Ovary (tissue), 9 donors: ENCODE measurements around the gene DIPK1B. TPM values are rescaled to one million over a fixed set of nuclear protein-coding genes. Genes with fewer than 3 reads are reported as not detected.

Experiments used
- DNase-seq, 5 donors: peaks; one replicate each; pipeline ENCODE4 v3.0.0-alpha.2; 2019 to 2020
- H3K27ac ChIP-seq, 2 donors: fragments of 200-600 bp; one replicate each; pipeline versions ENCODE4 v1.5.1 to v1.8.0; 2019 to 2022
- H3K27me3 ChIP-seq: fragments of 200-600 bp; one replicate; pipeline ENCODE4 v1.8.0; 2022
- H3K36me3 ChIP-seq: fragments of 200-600 bp; sonication (generic); one replicate; pipeline ENCODE4 v1.5.1; 2019
- H3K4me1 ChIP-seq: one replicate; pipeline ENCODE4 v1.8.1; 2013; ENCODE audit warnings: mild to moderate bottlenecking, moderate library complexity; ENCODE audit not compliant: insufficient read depth
- H3K4me3 ChIP-seq: fragments of 200-600 bp; sonication (generic); one replicate; pipeline ENCODE4 v1.5.1; 2017
- H3K9me3 ChIP-seq, 2 donors: fragments of 200-600 bp in 1 of 2; sonication (generic) in 1 of 2; one replicate each; pipeline versions ENCODE4 v1.5.1 to v1.8.1; 2013 to 2019; ENCODE audit warnings: mild to moderate bottlenecking in 1 of 2, moderate library complexity in 1 of 2
- CTCF ChIP-seq, 3 donors: fragments of 450-650 bp in 2 of 3; fragments of 200-600 bp in 1 of 3; IDR thresholded peaks; one replicate each; pipeline versions ENCODE4 v1.5.1 to v1.8.0; 2016 to 2022; ENCODE audit warnings: antibody characterized with exemption in 3 of 3, mild to moderate bottlenecking in 1 of 3
- EP300 ChIP-seq: sonication (generic); formaldehyde crosslinking; IDR thresholded peaks from one replicate; pipeline ENCODE4 v1.6.1; 2017; ENCODE audit warnings: antibody characterized with exemption
- POLR2A ChIP-seq: fragments of 450-650 bp; IDR thresholded peaks from one replicate; pipeline ENCODE4 v1.6.1; 2017; ENCODE audit warnings: antibody characterized with exemption, mild to moderate bottlenecking, moderate library complexity
- WGBS, 3 donors: extraction: QIAGEN DNeasy Blood & Tissue Kit in 1 of 3; methylation state at CpG; one replicate each; pipeline versions ENCODE4 v1.1.5 to v1.1.7; 2013 to 2017; 5-methylcytosine and 5-hydroxymethylcytosine counted together
- intact Hi-C, 4 donors: fragments of 100-400 bp; cut with DNase I; formaldehyde crosslinking; loops; one replicate each; pipeline versions ENCODE4 v1.11.0 to v1.15.1; 2022 to 2023
- polyA plus RNA-seq, 2 donors: library from polyadenylated mRNA; stranded (reverse); fragments of 200-250 nt in 1 of 2; fragments of 350-450 nt in 1 of 2; fragmentation: Illumina TruSeq in 1 of 2; extraction: RNeasy Lipid Tissue Mini Kit (QIAGEN cat#74804) in 1 of 2; gene quantifications; one replicate each; pipeline ENCODE4 v1.2.3, GENCODE V29; 2013 to 2014
- total RNA-seq, 7 donors: library from RNA; depleted of rRNA in 2 of 7; stranded (reverse); fragments of >200 nt in 2 of 7; fragmentation: NEBNext Ultra II Directional in 3 of 7; extraction: Animal tissue kit (Norgen Biotek cat#: 25700) in 3 of 7; gene quantifications; one replicate each; pipeline versions ENCODE4 v1.1.0 to v1.2.4, GENCODE V29; 2016 to 2023
- donor health status: DM: no; HTN: no; CAD: no; lungs with moderate emphysema.
- donor health status: DM: no; HTN: no; CAD: no.
- donor health status: Bipolar disorder and iron deficiency.
- donor health status: DM: yes; HTN: yes; CAD: no.
- donor health status: DM: no; HTN: no; CAD: no.
- donor health status: DM: yes; HTN: yes; CAD: no.

DIPK1B gene
- total and polyA plus RNA-seq, 9 donors = 2.9 to 23.4 (median 13.1) TPM

DNA sequence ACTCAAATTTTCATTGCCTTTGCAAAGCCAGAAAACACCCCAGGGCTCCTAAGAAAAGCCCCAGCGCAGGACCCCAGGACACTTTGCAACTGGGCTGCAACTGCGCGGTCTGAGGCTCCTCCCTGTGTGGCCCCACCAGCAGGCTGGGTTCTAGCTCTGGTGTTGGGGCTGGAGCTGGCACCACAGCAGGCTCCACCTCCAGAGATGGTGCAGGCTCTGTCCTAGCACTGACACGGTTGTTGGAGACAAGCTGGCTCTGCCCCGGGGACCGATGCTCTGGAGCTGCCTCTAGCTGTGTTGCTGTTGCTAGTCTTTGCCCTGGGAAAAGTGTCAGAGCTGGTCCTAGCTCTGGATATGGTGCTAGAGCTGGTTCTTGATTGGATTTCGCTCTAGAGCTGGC is 16.8 kb downstream of the DIPK1B start:
- intact Hi-C loops = no loop called here
- 83 to 86% (median 84%) methylated on average over 7 of the region's 7 CpGs for WGBS, 3 donors
- TF ChIP-seq CTCF (IDR thresholded peaks at IDR 0.05) = no peak
- Histone ChIP-seq H3K36me3 (no peaks in the 10 kb centered on the region), H3K9me3 (no peaks in the 10 kb centered on the region), H3K4me3 (peak overlapping the region; percentile 68), H3K27me3 (no peaks in the 10 kb centered on the region), H3K4me1 (peaks cover 15% of the 10 kb centered on the region), H3K27ac (no peak overlapping the region)
- no peak for DNase-seq

- Histone ChIP-seq H3K4me3 (no peak overlapping the region), H3K4me1 (peaks cover 15% of the 10 kb centered on the region), H3K27me3 (no peaks in the 10 kb centered on the region), H3K9me3 (no peaks in the 10 kb centered on the region), H3K36me3 (no peaks in the 10 kb centered on the region), H3K27ac (no peak overlapping the region)
- DNase-seq = no peak
- TF ChIP-seq CTCF (IDR thresholded peaks at IDR 0.05) (no peak), POLR2A (no peak), EP300 (no peak)
- WGBS, 3 donors = 85 to 92% (median 91%) methylated on average over 8 of the region's 8 CpGs
- intact Hi-C loops = no loop called here
These were observed 17.6 kb downstream of the DIPK1B start for GRCh38 chr9:136729926-136730325.

DNA sequence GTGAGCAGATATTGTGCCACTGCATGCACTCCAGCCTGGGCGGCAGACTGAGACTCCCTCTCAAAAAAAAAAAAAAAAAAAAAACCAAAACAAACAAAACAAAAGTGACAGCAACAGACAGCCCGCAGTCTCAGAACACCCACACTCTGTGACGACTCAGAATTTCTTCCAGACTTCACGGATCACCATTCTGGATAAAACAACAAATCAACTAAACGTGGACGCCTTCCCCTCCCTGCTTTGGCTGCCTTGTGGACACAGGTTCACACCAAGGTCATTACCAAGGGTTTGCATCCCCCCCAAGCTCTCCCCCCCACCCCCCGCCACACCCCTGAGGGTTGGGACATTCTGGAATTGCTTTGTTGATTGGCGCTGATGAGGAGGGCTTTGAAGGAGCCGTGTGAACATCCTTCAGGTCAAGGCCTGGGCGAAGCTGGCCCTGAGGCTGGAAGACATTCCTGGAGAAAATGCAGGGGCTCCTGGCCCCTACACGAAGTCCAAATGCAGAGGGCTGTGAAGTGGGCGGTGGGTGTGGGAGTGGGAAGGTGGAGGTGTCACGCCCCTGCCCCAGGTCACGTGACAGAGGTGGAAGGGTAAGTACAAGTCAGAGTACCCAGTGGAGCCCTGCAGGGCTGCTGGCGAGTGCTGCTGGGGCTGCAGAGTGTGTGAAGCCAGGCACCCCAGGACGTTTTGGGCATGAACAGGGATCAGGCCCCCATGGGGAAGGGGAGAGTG is 20.2 kb downstream of the DIPK1B start:
- Histone ChIP-seq H3K9me3 (no peaks in the 10 kb centered on the region), H3K36me3 (no peaks in the 10 kb centered on the region), H3K27ac (no peak overlapping the region), H3K27me3 (no peaks in the 10 kb centered on the region), H3K4me1 (peaks cover 5% of the 10 kb centered on the region), H3K4me3 (no peak overlapping the region)
- DNase-seq = no peak
- TF ChIP-seq CTCF (IDR thresholded peaks at IDR 0.05) = no peak
- 40 to 53% (median 41%) methylated on average over 16 of the region's 16 CpGs for WGBS, 3 donors
- intact Hi-C loops = no loop called here

GRCh38 chr9:136733611-136734010 is 21.2 kb downstream of the DIPK1B start:
- H3K27ac ChIP-seq = no peak overlapping the region
- intact Hi-C loops = no loop called here
- WGBS, 3 donors = 67 to 71% (median 70%) methylated on average over 12 of the region's 12 CpGs
- peaks cover 3% of the 10 kb centered on the region for H3K4me1 ChIP-seq
- H3K27me3 ChIP-seq = no peaks in the 10 kb centered on the region
- H3K9me3 ChIP-seq = no peaks in the 10 kb centered on the region
- no peaks in the 10 kb centered on the region for H3K36me3 ChIP-seq
- no peak for DNase-seq
- TF ChIP-seq EP300 = no peak
- TF ChIP-seq POLR2A = no peak
- TF ChIP-seq CTCF (IDR thresholded peaks at IDR 0.05) = no peak
- H3K4me3 ChIP-seq = no peak overlapping the region
